GM21717 (cell line): Measurements from ENCODE around the gene FGF9.

ENCODE experiments used
- ATAC-seq: cut with Tn5 transposase; IDR thresholded peaks from one replicate; pipeline ENCODE4 v1.9.1; 2021; ENCODE audit warnings: mild to moderate bottlenecking, moderate library complexity; ENCODE audit not compliant: unreplicated experiment

Gene FGF9

DNA sequence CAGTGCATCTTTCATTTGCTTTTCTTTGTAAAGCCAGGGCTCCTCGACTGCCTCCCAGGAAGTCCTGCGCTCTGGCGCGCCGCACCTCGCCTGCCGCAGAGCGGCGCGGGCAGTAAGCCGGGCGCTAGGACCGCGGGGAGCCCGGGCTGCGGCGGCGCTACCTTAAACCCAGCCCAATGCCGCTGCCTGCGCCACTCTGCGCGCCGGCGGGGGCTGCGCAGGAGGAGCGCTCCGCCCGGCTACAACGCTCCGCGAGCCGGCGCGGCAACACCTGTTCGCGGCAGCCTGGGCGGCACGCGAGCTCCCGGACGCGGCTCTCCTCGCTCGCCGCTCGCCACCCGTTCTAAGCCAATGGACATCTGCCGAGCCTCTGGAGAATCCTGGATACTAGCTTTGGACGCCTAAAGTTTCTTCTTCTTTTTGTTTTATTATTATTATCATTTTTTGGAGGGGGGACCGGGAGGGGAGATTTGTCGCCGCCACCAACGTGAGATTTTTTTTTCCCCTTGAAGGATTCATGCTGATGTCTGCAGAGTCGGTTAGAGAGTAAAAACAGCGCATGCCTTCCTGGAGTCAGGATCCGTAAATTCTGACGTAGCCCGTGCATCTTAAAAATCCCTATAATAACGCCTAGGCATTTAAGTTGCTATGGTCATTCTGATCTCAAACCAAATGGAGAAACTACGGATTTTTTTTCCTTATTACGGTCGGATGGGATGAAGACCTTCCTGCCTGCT lies at the start of gene FGF9:
TSS of gene FGF9 (plus strand) at position 191 of the 737 bp plus-strand sequence. CDS start 840 bp downstream, outside the sequence.
- ATAC-seq, result peak; percentile 73

GRCh38 chr13:21625366-21625765 lies 45.5 kb upstream of the FGF9 start:
- ATAC-seq, result no peak

DNA sequence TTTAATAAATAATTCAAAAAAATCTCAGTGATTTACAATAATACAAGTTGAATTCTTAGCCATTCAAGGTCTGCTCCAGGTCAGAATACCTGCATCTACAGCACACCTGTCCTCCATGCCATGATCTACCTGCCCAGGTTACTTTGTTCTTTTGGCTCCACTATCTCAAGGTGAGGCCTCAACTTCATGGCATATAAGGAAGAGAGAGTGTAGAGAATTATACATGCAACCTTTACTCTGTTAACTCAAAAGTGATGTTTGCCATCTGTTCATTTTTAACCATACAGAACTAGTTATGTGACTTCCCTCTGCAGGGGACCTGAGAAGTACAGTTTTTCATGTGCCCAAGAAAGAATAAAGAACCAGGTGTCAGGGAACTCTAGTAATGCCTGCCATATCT lies 38.7 kb upstream of the FGF9 start:
- no peak for ATAC-seq

DNA sequence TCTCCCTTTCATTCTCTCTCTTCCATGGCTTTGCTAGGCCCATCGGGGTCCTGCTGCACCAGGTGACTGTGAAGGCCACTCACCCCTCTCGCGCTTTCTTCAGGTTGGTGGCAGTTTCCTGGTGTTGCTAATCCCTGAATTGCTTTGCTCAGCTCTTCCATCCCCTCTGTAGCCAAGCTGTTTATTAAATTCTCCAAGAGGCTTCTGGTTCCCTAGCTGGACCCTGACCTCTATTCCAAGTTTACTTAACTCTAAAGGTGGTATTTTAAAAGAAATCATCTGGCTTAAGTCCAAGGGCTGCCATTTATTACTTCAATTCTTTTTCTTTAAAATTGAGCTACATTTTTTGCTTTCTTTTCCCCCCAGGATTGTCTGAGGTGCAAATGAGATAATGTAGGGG lies 34.2 kb upstream of the FGF9 start:
- ATAC-seq, result no peak

GRCh38 chr13:21637296-21637695 lies 33.6 kb upstream of the FGF9 start:
- no peak for ATAC-seq

DNA sequence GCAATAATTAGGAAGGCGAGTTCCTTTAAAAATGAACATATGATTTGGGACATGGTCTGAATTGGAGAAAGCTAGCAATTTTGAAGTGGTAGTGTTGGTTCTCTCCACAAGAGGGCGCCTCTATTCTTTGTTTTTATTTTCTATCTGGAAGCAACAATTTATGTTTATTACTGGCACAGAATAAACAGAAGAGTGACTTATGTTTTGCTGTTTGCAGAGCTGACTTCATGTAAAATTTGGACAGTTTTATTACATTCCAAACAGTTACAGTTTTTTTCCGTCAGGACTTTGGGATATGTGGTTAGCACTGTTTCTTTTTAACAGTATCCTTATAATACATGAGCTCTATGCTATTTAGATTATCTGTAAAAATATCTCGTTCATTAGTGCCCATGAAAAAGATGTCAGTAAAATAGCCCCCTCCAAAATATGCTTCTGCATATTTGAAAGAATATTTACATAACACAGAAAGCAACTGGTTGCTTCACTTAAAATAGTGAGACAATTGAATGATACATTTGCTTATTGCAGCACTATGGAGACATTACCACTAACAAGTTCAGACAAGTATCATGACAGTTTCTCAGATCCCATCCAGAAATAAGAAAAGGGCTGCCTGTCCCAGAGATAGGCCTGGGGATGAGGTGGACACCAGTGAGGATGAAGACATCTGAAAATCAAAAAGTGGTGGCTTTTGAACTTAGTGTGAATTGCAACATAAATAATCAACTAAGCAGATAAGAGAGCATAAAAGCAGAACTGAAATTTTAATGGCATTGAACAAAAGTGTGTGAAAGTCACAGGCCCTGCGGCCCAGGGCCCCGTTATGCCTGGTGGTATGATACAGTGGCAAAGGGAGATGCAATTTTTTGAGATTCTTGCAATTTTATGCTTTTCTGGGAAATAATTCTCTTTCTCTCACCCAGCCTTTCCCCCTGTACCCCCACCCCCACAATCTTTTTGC lies 32.3 kb upstream of the FGF9 start:
- ATAC-seq, result no peak

DNA sequence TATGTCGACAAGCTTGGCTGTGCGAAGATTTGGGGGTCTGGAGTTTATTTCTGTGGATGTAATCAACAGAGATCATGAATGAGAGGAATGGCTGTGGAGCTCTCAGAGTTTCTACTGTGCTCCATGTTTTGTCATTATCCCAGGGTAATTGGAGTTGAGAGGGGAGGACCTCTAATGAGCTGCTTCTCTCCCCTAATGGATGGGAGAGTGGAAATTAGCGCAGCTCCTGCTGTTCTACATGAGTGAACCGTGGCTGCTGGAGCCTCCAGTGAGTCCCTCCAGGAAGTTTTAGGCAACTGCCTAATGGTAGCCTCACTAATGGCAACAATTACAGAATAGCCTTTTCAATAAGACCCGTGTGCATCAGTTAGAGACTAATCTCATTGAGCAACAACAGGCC lies 31.3 kb upstream of the FGF9 start:
- no peak for ATAC-seq

DNA sequence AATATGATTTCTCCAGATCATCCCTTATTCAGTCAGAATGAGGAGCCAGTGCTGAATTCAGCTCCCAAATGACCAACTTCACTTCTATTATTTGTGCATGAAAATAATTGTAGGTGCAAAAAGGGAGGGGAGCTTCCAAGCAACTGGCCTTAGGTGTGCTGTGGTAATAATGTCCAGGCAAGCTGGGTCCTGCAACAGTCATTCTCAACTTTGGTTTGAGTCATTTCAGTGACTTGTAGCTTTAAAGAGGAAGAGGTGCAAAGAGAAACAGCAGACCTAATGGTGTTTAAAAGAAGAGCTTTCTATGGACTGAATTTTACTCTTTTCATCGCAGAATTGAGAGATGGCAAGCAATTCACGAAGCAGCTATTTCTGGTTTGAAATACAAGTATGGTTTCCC lies 29.2 kb upstream of the FGF9 start:
- ATAC-seq, result no peak

DNA sequence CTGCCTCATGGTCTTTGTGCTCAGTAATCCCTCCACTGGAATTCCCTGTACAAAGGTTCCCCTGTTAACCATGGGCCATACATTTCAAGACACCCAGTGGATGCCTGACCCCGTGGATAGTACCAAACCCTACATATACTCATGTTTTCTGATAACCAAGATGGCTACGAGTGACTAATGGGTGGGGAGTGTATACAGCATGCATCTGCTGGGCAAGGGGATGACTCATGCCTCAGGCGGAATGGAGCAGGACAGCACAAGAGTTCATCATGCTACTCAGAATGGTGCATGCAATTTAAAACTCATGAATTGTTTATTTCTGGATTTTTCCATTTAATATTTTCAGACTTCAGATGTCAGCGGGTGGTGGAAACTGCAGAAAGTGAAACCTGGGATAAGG lies 13.3 kb upstream of the FGF9 start:
- no peak for ATAC-seq

DNA sequence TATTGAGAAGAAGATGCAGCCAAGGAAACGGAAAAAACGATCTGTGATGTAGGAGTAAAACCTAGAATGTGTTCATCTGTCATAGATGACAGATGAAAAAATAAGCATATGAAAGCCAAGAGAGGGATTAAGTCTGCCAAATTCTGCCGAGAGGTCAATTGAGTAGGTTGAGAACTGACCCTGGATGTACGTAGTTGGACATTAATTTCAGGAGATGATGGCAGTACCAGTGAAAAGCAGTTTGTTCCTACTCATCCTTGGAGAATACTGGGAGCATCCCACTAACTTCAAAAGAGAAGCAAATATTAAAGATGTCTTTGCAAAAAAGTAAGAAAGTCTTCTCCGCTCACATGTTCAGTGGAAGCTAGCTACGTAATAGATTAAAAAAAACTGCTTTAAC lies 11.8 kb upstream of the FGF9 start:
- no peak for ATAC-seq

DNA sequence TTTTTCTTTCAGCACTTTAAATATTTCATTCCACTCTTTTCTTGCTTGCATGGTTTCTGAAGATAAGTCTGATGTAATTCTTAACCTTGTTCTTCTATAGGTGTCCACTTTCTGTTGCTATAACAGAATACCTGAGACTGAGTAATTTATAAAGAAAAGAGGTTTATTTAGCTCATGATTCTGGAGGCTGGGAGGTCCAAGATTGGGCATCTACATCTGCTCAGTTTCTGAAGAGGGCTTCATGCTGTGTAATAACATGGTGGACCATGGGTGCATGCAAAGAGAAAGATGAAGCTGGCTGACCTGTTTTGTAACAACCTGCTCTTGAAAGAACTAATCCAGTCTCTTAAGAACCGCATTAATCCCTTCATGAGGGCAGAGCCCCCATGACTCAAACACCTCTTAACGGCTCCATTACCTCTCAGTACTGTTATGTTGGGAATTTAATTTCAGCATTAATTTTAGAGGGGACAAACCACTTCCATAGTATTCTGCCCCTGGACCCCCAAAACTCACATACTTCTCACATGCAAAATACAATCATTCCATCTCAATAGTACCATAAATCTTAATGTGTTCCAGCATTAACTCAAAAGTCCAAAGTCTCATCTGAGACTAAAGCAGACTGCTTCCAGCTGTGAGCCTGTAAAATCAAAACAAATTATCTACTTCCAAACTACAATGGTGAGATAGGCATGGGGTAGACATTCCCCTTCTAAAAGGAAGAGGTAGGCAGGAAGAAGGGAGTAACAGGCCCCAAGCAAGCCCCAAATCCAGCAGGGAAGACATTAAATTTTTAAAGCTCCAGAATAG lies 9.6 kb upstream of the FGF9 start:
- ATAC-seq, result no peak

DNA sequence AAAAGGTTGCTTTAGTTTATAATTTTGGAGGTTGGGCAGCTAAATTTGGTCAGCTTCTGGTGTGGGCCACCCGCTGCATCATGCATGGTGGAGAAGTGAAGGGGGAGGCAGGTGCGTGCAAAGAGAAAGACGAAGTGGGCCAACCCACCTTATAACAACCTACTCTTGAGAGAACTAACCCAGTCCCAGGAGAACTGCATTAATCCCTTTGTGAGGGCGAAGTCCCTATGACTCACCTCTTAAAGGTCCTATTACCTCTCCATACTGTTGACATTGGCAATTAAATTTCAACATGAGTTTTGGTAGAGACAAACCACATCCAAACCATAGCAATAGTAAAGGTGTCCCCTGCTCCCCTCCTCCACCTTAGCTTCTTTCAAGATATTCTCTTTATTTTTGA lies 7.7 kb upstream of the FGF9 start:
- no peak for ATAC-seq

- ATAC-seq, result no peak
Measured at GRCh38 chr13:21668732-21669275, 2.1 kb upstream of the FGF9 start.

DNA sequence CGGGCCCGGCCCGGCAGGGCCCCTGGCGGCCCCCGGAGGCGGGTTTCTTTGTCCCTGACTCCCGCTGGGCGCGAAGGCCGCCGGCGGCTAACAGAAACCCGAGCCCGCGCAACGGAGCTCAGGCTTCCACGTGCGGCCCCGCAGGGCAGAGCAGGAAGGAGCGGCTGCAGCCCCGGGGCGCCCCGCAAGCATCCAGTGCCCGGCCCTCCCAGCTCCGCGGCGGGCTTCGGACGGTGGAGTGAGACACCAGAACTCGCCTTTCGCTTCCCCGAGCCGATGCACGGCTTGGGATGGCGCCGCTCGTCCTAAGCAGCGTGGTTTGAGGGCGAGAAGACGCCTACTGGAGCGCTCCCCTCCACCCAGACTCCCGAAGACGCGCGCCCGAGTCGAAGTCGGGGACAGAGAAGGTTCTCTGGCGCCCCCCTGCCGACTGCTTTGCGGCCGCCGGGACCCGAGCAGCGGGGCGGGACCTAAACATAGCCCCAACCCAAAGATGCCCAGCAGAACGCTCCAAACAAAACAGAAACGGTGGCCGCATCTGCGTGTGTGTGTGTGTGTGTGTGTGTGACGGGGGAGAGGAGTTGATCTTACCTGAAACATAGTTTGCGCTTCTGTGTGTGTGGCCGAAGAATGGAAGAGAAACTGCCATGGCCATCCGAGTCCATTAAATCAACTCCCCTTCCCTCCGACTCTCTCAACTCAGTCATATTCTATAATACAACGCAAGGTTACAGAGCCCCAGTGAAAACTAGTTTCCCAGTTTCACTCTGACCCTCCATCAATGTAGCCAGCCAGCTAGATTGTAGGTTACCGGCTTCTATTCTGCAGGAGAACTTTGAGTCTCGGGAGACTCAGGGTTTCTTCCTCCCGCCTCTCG lies 629 bp upstream of the FGF9 start:
- ATAC-seq, result peak; percentile 29

DNA sequence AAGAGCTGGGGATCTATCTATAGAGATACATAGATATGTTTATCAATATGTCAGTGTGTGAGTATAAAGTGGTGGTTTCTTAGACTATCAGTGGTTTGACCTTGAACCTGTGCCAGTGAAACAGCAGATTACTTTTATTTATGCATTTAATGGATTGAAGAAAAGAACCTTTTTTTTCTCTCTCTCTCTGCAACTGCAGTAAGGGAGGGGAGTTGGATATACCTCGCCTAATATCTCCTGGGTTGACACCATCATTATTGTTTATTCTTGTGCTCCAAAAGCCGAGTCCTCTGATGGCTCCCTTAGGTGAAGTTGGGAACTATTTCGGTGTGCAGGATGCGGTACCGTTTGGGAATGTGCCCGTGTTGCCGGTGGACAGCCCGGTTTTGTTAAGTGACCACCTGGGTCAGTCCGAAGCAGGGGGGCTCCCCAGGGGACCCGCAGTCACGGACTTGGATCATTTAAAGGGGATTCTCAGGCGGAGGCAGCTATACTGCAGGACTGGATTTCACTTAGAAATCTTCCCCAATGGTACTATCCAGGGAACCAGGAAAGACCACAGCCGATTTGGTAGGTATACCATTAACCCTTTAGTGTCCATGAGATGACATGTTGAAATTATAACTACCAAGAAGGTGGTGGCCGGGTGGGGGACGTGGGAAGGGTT lies 880 bp downstream of the FGF9 start:
- ATAC-seq, result no peak

GRCh38 chr13:21672287-21672680 lies 1.4 kb downstream of the FGF9 start:
- no peak for ATAC-seq

DNA sequence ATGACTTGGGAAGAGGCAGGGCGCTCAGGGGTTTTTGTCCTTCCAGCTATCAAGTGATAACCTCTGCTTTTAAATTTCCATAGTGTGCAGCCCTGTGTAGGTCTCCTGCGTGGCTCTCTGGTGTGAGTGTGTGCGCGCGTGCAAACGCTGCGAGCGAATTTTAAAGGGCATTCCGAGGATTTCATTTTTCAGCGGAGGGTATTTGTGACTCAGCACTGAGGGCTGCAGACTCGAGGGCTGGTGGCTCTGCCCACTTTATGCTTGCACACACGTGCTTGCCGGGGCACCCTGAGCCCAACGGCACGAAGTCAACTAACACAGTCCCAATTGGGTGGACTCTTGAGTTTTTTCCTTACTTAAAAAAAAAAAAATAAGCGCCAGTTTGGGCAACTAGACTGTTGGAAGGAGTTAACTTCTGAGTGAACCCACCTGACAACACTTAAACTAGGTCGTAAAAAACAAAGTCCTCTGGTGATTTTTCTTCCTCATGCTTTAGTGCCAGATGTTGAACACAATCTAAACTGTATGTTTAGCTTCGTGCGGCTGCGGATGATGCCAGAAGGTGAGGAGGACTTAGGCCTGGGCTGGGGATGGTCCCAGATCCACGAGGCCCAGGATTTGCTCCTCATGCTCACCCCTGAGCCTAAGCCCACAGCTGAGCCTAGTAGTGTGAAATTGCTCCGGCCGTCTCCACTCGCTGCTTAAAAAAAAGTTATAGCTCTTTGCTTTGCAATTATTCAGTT lies 2.1 kb downstream of the FGF9 start:
- ATAC-seq, result no peak

- ATAC-seq, result no peak
Measured at GRCh38 chr13:21673539-21673788, 2.6 kb downstream of the FGF9 start.
